Left ventricle myocardium inferior (tissue), 1 donor: ENCODE data around the gene GATC. TPM values are rescaled to one million over a fixed set of nuclear protein-coding genes. Genes with fewer than 3 reads are reported as not detected.

Experiments
- DNase-seq: peaks from one replicate; pipeline ENCODE4 v3.0.0-alpha.2; 2020
- H3K27ac ChIP-seq: fragments of 200-600 bp; replicated peaks from 2 replicates; pipeline ENCODE4 v1.8.0; 2021
- H3K27me3 ChIP-seq: fragments of 200-600 bp; 2 replicates; pipeline ENCODE4 v1.8.0; 2021; ENCODE audit warnings: low read depth
- H3K36me3 ChIP-seq: fragments of 200-600 bp; 2 replicates; pipeline ENCODE4 v1.8.0; 2021
- H3K4me1 ChIP-seq: fragments of 200-600 bp; 2 replicates; pipeline ENCODE4 v1.8.0; 2021
- H3K4me3 ChIP-seq: fragments of 200-600 bp; 2 replicates; pipeline ENCODE4 v1.8.0; 2021; ENCODE audit warnings: mild to moderate bottlenecking, moderate library complexity
- H3K9me3 ChIP-seq: fragments of 200-600 bp; replicated peaks from 2 replicates; pipeline ENCODE4 v1.8.0; 2021
- CTCF ChIP-seq: fragments of 200-600 bp; IDR thresholded peaks from 2 replicates; pipeline ENCODE4 v1.8.0; 2021; ENCODE audit warnings: antibody characterized with exemption, mild to moderate bottlenecking, borderline replicate concordance
- intact Hi-C: fragments of 100-400 bp; cut with micrococcal nuclease; formaldehyde crosslinking; loops from one replicate; pipeline ENCODE4 v1.11.0; 2022
- total RNA-seq: library from RNA; stranded (reverse); fragmentation: NEBNext Ultra II Directional; extraction: Animal tissue kit (Norgen Biotek cat#: 25700); gene quantifications from one replicate; pipeline ENCODE4 v1.2.1, GENCODE V29; 2021
- donor health status: DM: no; HTN: yes; CAD: no; lungs with severe emphysema.

Gene GATC
- total RNA-seq, 1 donor from 2014 or later, result 12.0 TPM

GRCh38 chr12:120404271-120404670 lies 42.0 kb upstream of the GATC start:
- intact Hi-C loops, result no loop called here
- H3K4me1 ChIP-seq, result no peaks in the 10 kb centered on the region
- no peaks in the 10 kb centered on the region for H3K27me3 ChIP-seq
- TF ChIP-seq CTCF, result no peak
- H3K27ac ChIP-seq, result no peak overlapping the region
- no peaks in the 10 kb centered on the region for H3K36me3 ChIP-seq
- no peaks in the 10 kb centered on the region for H3K9me3 ChIP-seq
- DNase-seq, result no peak
- H3K4me3 ChIP-seq, result no peak overlapping the region

- no peaks in the 10 kb centered on the region for H3K9me3 ChIP-seq
- no peaks in the 10 kb centered on the region for H3K27me3 ChIP-seq
- intact Hi-C loops, result no loop called here
- no peaks in the 10 kb centered on the region for H3K4me1 ChIP-seq
- no peak for DNase-seq
- TF ChIP-seq CTCF, result no peak
- H3K27ac ChIP-seq, result no peak overlapping the region
- no peaks in the 10 kb centered on the region for H3K36me3 ChIP-seq
- H3K4me3 ChIP-seq, result no peak overlapping the region
These were observed 40.2 kb upstream of the GATC start for GRCh38 chr12:120406069-120406468.

- intact Hi-C loops, result no loop called here
- no peak for DNase-seq
- no peaks in the 10 kb centered on the region for H3K27me3 ChIP-seq
- no peaks in the 10 kb centered on the region for H3K4me1 ChIP-seq
- no peak overlapping the region for H3K27ac ChIP-seq
- no peaks in the 10 kb centered on the region for H3K36me3 ChIP-seq
- H3K4me3 ChIP-seq, result no peak overlapping the region
- H3K9me3 ChIP-seq, result no peaks in the 10 kb centered on the region
- no peak for TF ChIP-seq CTCF
These were observed 39.7 kb upstream of the GATC start for GRCh38 chr12:120406553-120406952.

GRCh38 chr12:120408771-120409170 lies 37.5 kb upstream of the GATC start:
- peaks cover 6% of the 10 kb centered on the region for H3K4me1 ChIP-seq
- H3K4me3 ChIP-seq, result no peak overlapping the region
- no peak for TF ChIP-seq CTCF
- no peak overlapping the region for H3K27ac ChIP-seq
- DNase-seq, result no peak
- peaks cover 3% of the 10 kb centered on the region for H3K27me3 ChIP-seq
- intact Hi-C loops, result no loop called here
- H3K36me3 ChIP-seq, result no peaks in the 10 kb centered on the region
- no peaks in the 10 kb centered on the region for H3K9me3 ChIP-seq

- Histone ChIP-seq H3K9me3 (no peaks in the 10 kb centered on the region), H3K27me3 (peaks cover 3% of the 10 kb centered on the region), H3K36me3 (no peaks in the 10 kb centered on the region), H3K4me1 (peaks cover 9% of the 10 kb centered on the region), H3K4me3 (no peak overlapping the region), H3K27ac (no peak overlapping the region)
- intact Hi-C loops, result no loop called here
- TF ChIP-seq CTCF, result no peak
- no peak for DNase-seq
These were observed 33.8 kb upstream of the GATC start for GRCh38 chr12:120412421-120412820.
